HepG2 (cell line): ENCODE measurements around the gene KIF7. TPM values are rescaled to one million over a fixed set of nuclear protein-coding genes. Genes with fewer than 3 reads are reported as not detected.

Experiments
- ATAC-seq: fragments of 200-7000 bp; cut with Tn5 transposase; 3 replicates; pipeline ENCODE4 v1.9.1; 2020; ENCODE audit warnings: mild to moderate bottlenecking, moderate library complexity
- BruUV-seq: library from RNA; stranded (reverse); fragments of 400-500 nt; replicated peaks from 2 replicates; lab custom pipeline; 2021; lab: Mats Ljungman, UMichigan
- CTCF ChIA-PET: fragments of 300-600 bp; formaldehyde crosslinking; extraction: SDS; loops from one replicate; lab custom pipeline; 2021; ENCODE audit warnings: low total read pairs, inconsistent platforms, low intra/inter-chr PET ratio; lab: Yijun Ruan, JAX
- POLR2A ChIA-PET: fragments of 350-600 bp; sonication (Branson Sonifier 250); formaldehyde crosslinking; loops from one replicate; lab custom pipeline; 2020; ENCODE audit warnings: antibody characterized with exemption, inconsistent platforms; lab: Yijun Ruan, JAX
- DNase-seq: peaks from one replicate; pipeline ENCODE4 v3.0.0-alpha.2; 2015; ENCODE audit warnings: low spot score
- FAIRE-seq: peaks from 3 replicates; lab custom pipeline; 2011; peaks lifted over from hg19 to GRCh38; lab: Jason Lieb, UNC
- H2AFZ ChIP-seq: one replicate; pipeline ENCODE4 v1.6.1; 2011; ENCODE audit warnings: low read length, inconsistent platforms
- H3K27ac ChIP-seq: fragments of 300-600 bp; 3 replicates; pipeline ENCODE4 v1.8.0; 2011; ENCODE audit warnings: mixed run types, mild to moderate bottlenecking, mixed read lengths, low read length, inconsistent platforms; ENCODE audit not compliant: insufficient read depth; ENCODE audit errors: extremely low read length
- H3K27me3 ChIP-seq, 2 experiments: fragments of 200-600 bp in 1 of 2; 2 replicates in 1 of 2; 3 replicates in 1 of 2; pipeline versions ENCODE4 v1.6.0 to v1.8.0; 2011; ENCODE audit warnings: low read length in 2 of 2, mild to moderate bottlenecking in 2 of 2, moderate library complexity in 2 of 2, inconsistent platforms in 1 of 2; ENCODE audit not compliant: insufficient read depth in 2 of 2, control insufficient read depth in 1 of 2
- H3K36me3 ChIP-seq, 2 experiments: fragments of 200-600 bp in 1 of 2; replicated peaks in 1 of 2; 2 replicates in 1 of 2; 3 replicates in 1 of 2; pipeline versions ENCODE4 v1.5.1 to v1.8.0; 2011; ENCODE audit warnings: low read length in 2 of 2, inconsistent platforms in 1 of 2; ENCODE audit not compliant: insufficient read depth in 2 of 2, control insufficient read depth in 1 of 2
- H3K4me1 ChIP-seq: 2 replicates; pipeline ENCODE4 v1.5.1; 2012; ENCODE audit warnings: low read length, inconsistent platforms; ENCODE audit not compliant: insufficient read depth
- H3K4me2 ChIP-seq: 2 replicates; pipeline ENCODE4 v1.6.0; 2011; ENCODE audit warnings: low read depth, low read length, inconsistent platforms
- H3K4me3 ChIP-seq, 3 experiments: fragments of 200-600 bp in 1 of 3; sonication (generic), shearing (Covaris generic) in 1 of 3; replicated peaks in 1 of 3; 2 replicates each; pipeline ENCODE4 v1.5.1; 2011 to 2016; ENCODE audit warnings: low read length in 3 of 3, inconsistent platforms in 2 of 3, low read depth in 2 of 3, mild to moderate bottlenecking in 2 of 3, control low read depth in 1 of 3, mixed read lengths in 1 of 3; ENCODE audit not compliant: insufficient read depth in 1 of 3
- H3K79me2 ChIP-seq: one replicate; pipeline ENCODE4 v1.6.1; 2011; ENCODE audit warnings: low read length, inconsistent platforms; ENCODE audit not compliant: insufficient read depth
- H3K9ac ChIP-seq: 2 replicates; pipeline ENCODE4 v1.6.0; 2011; ENCODE audit warnings: mild to moderate bottlenecking, low read depth, low read length, inconsistent platforms; ENCODE audit not compliant: insufficient read depth
- H3K9me3 ChIP-seq: 2 replicates; pipeline ENCODE4 v1.5.1; 2012; ENCODE audit warnings: mild to moderate bottlenecking, low read length
- H4K20me1 ChIP-seq: 2 replicates; pipeline ENCODE4 v1.6.0; 2011; ENCODE audit warnings: inconsistent platforms, mild to moderate bottlenecking, low read length, moderate library complexity; ENCODE audit not compliant: insufficient read depth
- CC2D1A ChIP-seq: sonication (generic); formaldehyde crosslinking; IDR thresholded peaks from 2 replicates; pipeline ENCODE4 v1.8.1; 2023; ENCODE audit warnings: mild to moderate bottlenecking, missing genetic modification reagents
- ETV5 ChIP-seq: IDR thresholded peaks from 2 replicates; pipeline ENCODE4 v1.6.1; 2018; ENCODE audit warnings: missing biosample characterization, missing genetic modification reagents, inconsistent platforms, borderline replicate concordance
- GFI1 ChIP-seq: sonication (generic); formaldehyde crosslinking; IDR thresholded peaks from 2 replicates; pipeline ENCODE4 v1.5.0; 2020; ENCODE audit warnings: missing genetic modification reagents, mild to moderate bottlenecking, borderline replicate concordance
- HDAC6 ChIP-seq: fragments of 200-600 bp; sonication (generic); IDR thresholded peaks from 2 replicates; pipeline ENCODE4 v1.7.0; 2017; ENCODE audit warnings: mild to moderate bottlenecking, antibody characterized with exemption, low read length, low read depth
- NCOA2 ChIP-seq: sonication (generic); formaldehyde crosslinking; IDR thresholded peaks from 2 replicates; pipeline ENCODE4 v1.8.0; 2022; ENCODE audit warnings: inconsistent platforms
- SMAD3 ChIP-seq: sonication (generic); formaldehyde crosslinking; IDR thresholded peaks from 2 replicates; pipeline ENCODE4 v1.4.0; 2020; ENCODE audit warnings: missing genetic modification reagents
- ZBTB25 ChIP-seq: IDR thresholded peaks from 2 replicates; pipeline ENCODE4 v1.6.1; 2018; ENCODE audit warnings: missing genetic modification reagents
- ZBTB39 ChIP-seq: sonication (generic); formaldehyde crosslinking; IDR thresholded peaks from 2 replicates; pipeline ENCODE4 v1.5.0; 2020; ENCODE audit warnings: missing genetic modification reagents
- ZEB1 ChIP-seq: IDR thresholded peaks from 2 replicates; pipeline ENCODE4 v1.6.1; 2012; ENCODE audit warnings: mild to moderate bottlenecking, low read depth, inconsistent platforms; ENCODE audit not compliant: insufficient replicate concordance
- ZNF33A ChIP-seq: sonication (generic); formaldehyde crosslinking; IDR thresholded peaks from 2 replicates; pipeline ENCODE4 v1.5.1; 2020; ENCODE audit warnings: missing genetic modification reagents, mild to moderate bottlenecking, moderate library complexity, borderline replicate concordance
- ZNF598 ChIP-seq: sonication (generic); formaldehyde crosslinking; IDR thresholded peaks from 2 replicates; pipeline ENCODE4 v1.5.1; 2020; ENCODE audit warnings: mild to moderate bottlenecking, missing genetic modification reagents, borderline replicate concordance
- WGBS: methylation state at CpG from one replicate; pipeline ENCODE4 v1.1.6; 2017; ENCODE audit warnings: low lambda C conversion rate; 5-methylcytosine and 5-hydroxymethylcytosine counted together
- in situ Hi-C: cut with HindIII; loops from 2 replicates; pipeline ENCODE4 v1.10.0; 2017; ENCODE audit warnings: low pct_unique_long_range_greater_than_20kb; ENCODE audit not compliant: extremely low pct_ligation_motif_present
- intact Hi-C: fragments of 100-400 bp; cut with micrococcal nuclease; formaldehyde crosslinking; loops from one replicate; pipeline ENCODE4 v1.10.0; 2022; ENCODE audit not compliant: unreplicated experiment
- polyA plus RNA-seq, 8 experiments: library from polyadenylated mRNA; depleted of rRNA in 3 of 8; stranded (reverse) in 7 of 8; unstranded in 1 of 8; fragments of >200 nt; fragmentation: Illumina TruSeq in 4 of 8; extraction: Trizol in 4 of 8; gene quantifications; 2 replicates each; pipeline versions ENCODE4 v1.2.1 to v1.2.3, GENCODE V29; 2011 to 2016; ENCODE audit warnings: low read depth in 4 of 8, missing spikeins in 1 of 8, mixed read lengths in 1 of 8; ENCODE audit not compliant: insufficient read depth in 1 of 8
- total RNA-seq, 5 experiments: library from RNA; depleted of rRNA; stranded (reverse); fragments of >200 nt; fragmentation: Illumina TruSeq; extraction: Trizol; gene quantifications; 2 replicates each; pipeline ENCODE4 v1.2.3, GENCODE V29; 2016; ENCODE audit warnings: low read depth in 1 of 5
- TF ChIP-seq, protein P1 (sequence below): sonication (generic); formaldehyde crosslinking; conservative IDR thresholded peaks from 2 replicates; pipeline ENCODE4 v1.5.0; 2020; ENCODE audit warnings: missing genetic modification reagents
- TF ChIP-seq, protein P2 (sequence below): sonication (generic); formaldehyde crosslinking; IDR thresholded peaks from 2 replicates; pipeline ENCODE4 v1.8.0; 2022; ENCODE audit warnings: mild to moderate bottlenecking, missing genetic modification reagents

KIF7 gene
- total and polyA plus RNA-seq, 2 of the 13 experiments (the other 11 are each of a cell fraction or from before 2014, with no cell fraction given), result 1.5 to 6.2 TPM

DNA sequence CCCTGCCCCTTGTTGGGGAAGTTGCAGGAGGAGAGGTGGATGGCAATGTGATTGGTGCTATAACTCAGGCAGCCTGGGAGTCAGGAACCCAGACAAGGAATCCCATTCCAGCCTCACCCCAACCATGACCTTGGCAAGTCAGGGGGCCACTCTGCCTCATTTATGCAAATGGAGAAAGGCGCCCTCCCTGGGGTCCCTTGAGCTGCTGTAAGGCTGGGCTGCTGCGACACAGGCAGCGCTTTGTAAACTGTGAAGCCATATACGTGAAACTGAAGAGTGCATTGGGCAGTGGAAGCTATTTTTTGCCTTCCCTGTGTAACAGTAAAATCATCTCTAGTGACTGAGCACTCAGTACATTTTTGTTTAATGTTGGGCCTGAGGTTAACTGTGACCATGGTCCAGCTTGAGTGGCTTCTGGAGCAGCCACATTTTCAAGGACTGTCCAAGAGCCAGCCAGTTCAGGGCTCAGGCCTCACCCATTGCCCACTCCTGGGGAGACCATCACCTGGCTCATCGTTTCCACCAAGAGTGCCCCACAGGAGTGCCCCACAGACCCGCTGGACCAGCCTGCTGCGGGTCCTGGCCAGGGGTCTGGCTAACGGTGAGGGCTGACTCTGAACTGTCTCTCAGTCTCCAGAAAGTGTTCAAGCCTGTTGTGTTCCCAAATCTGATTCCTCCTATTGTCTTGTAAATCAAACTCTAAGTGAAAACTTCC, 27.9 kb downstream of the KIF7 start:
- DNase-seq (no peak), ATAC-seq (no peak), FAIRE-seq (no peak)
- Histone ChIP-seq H3K4me1 (no peaks in the 10 kb centered on the region), H3K4me3 (no peak overlapping the region), H4K20me1 (no peaks in the 10 kb centered on the region), H3K9me3 (no peaks in the 10 kb centered on the region), H2AFZ (no peak overlapping the region), H3K79me2 (no peaks in the 10 kb centered on the region), H3K36me3 (peaks cover 53 to 89% of the 10 kb centered on the region in 2 experiments), H3K27ac (no peak overlapping the region), H3K27me3 (no peaks in the 10 kb centered on the region), H3K4me2 (no peak overlapping the region), H3K9ac (no peak overlapping the region)
- in situ Hi-C loops, result no loop called here
- no TSS peak for BruUV-seq
- 80% methylated on average over 1 of the region's 8 CpGs for WGBS
- CTCF ChIA-PET, result no interaction called here
- TF ChIP-seq, protein P1, sequence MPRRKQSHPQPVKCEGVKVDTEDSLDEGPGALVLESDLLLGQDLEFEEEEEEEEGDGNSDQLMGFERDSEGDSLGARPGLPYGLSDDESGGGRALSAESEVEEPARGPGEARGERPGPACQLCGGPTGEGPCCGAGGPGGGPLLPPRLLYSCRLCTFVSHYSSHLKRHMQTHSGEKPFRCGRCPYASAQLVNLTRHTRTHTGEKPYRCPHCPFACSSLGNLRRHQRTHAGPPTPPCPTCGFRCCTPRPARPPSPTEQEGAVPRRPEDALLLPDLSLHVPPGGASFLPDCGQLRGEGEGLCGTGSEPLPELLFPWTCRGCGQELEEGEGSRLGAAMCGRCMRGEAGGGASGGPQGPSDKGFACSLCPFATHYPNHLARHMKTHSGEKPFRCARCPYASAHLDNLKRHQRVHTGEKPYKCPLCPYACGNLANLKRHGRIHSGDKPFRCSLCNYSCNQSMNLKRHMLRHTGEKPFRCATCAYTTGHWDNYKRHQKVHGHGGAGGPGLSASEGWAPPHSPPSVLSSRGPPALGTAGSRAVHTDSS (CRISPR knock-in tag), result no peak
- TF ChIP-seq ZBTB39 (CRISPR knock-in tag) (no peak), SMAD3 (no peak), GFI1 (no peak), HDAC6 (no peak), ZNF598 (no peak), NCOA2 (no peak), ZNF33A (no peak), ETV5 (CRISPR knock-in tag) (no peak), CC2D1A (CRISPR knock-in tag) (no peak), ZBTB25 (no peak), ZEB1 (no peak)
- TF ChIP-seq, protein P2, sequence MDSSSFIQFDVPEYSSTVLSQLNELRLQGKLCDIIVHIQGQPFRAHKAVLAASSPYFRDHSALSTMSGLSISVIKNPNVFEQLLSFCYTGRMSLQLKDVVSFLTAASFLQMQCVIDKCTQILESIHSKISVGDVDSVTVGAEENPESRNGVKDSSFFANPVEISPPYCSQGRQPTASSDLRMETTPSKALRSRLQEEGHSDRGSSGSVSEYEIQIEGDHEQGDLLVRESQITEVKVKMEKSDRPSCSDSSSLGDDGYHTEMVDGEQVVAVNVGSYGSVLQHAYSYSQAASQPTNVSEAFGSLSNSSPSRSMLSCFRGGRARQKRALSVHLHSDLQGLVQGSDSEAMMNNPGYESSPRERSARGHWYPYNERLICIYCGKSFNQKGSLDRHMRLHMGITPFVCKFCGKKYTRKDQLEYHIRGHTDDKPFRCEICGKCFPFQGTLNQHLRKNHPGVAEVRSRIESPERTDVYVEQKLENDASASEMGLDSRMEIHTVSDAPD (CRISPR knock-in tag), result no peak
- intact Hi-C loops, result no loop called here
- POLR2A ChIA-PET, result no interaction called here
